Activated CD4-positive, alpha-beta memory T cell treated with anti-CD3 and anti-CD28 coated beads for 36 hours (primary cell): ENCODE measurements around the gene IGSF8. TPM values are rescaled to one million over a fixed set of nuclear protein-coding genes. Genes with fewer than 3 reads are reported as not detected.

Source experiments
- CTCF ChIA-PET: fragments of 350-600 bp; sonication (Branson Sonifier 250); formaldehyde crosslinking; loops from one replicate; lab custom pipeline; 2021; ENCODE audit warnings: antibody characterized with exemption, inconsistent platforms; lab: Charles Lee
- POLR2A ChIA-PET: fragments of 350-600 bp; sonication (Branson Sonifier 250); formaldehyde crosslinking; loops from one replicate; lab custom pipeline; 2021; ENCODE audit warnings: antibody characterized with exemption; lab: Charles Lee
- DNase-seq: peaks from one replicate; pipeline ENCODE4 v3.0.0-alpha.2; 2020
- H3K27ac Mint-ChIP-seq: one replicate; pipeline ENCODE4 v1.8.0; 2021; ENCODE audit warnings: mixed read lengths
- H3K27me3 Mint-ChIP-seq: one replicate; pipeline ENCODE4 v1.8.0; 2021; ENCODE audit warnings: mixed read lengths
- H3K36me3 Mint-ChIP-seq: one replicate; pipeline ENCODE4 v1.8.0; 2021; ENCODE audit warnings: mixed read lengths
- H3K4me1 Mint-ChIP-seq: one replicate; pipeline ENCODE4 v1.8.0; 2021; ENCODE audit warnings: low read depth, mixed read lengths
- H3K4me3 Mint-ChIP-seq: one replicate; pipeline ENCODE4 v1.8.0; 2021; ENCODE audit warnings: mild to moderate bottlenecking, mixed read lengths
- H3K9me3 Mint-ChIP-seq: one replicate; pipeline ENCODE4 v1.8.0; 2021; ENCODE audit warnings: mixed read lengths
- intact Hi-C: fragments of 100-400 bp; cut with micrococcal nuclease; formaldehyde crosslinking; loops from one replicate; pipeline ENCODE4 v1.15.1; 2023
- total RNA-seq, 2 experiments: library from RNA; stranded (reverse); gene quantifications; one replicate each; pipeline ENCODE4 v1.2.3, GENCODE V29; 2021

IGSF8 gene
- 10 to 100 TPM; 31.2 to 34.5 TPM for total RNA-seq

- CTCF ChIA-PET = interaction anchor here (0.7 to 6.7 kb wide), 9 partner anchors 10 to 194 kb away, joined by 3 to 101 read pairs (median 3); partner anchors contain the start of gene KCNJ9
- peak within 1 kb of the TSS; percentile 76 for H3K27ac Mint-ChIP-seq
These were observed at the start of gene IGSF8 for GRCh38 chr1:160097911-160098851. IGSF8 (minus strand) TSS chr1:160098619; CDS start chr1:160098472, 147 bp downstream.

GRCh38 chr1:160148121-160148520 lies 49.7 kb upstream of the IGSF8 start:
- intact Hi-C loops = no loop called here
- POLR2A ChIA-PET = interaction anchor here (0.6 kb wide), 1 partner anchor 1155 kb away, joined by 3 read pairs; no protein-coding TSS in a partner anchor
- Mint-ChIP-seq H3K27ac (no peak overlapping the region), H3K4me1 (no peaks in the 10 kb centered on the region), H3K9me3 (no peaks in the 10 kb centered on the region), H3K27me3 (peaks cover 4% of the 10 kb centered on the region), H3K36me3 (no peaks in the 10 kb centered on the region), H3K4me3 (no peak overlapping the region)
- CTCF ChIA-PET = interaction anchor here (0.7 kb wide), 1 partner anchor 140 kb away, joined by 3 read pairs; no protein-coding TSS in a partner anchor
- no peak for DNase-seq

More at GRCh38 chr1:160097911-160098851, at the start of gene IGSF8:
- POLR2A ChIA-PET = interaction anchor here (0.7 to 1.4 kb wide), 4 partner anchors 108 to 173 kb away, joined by 3 to 4 read pairs (median 3); partner anchors contain the start of genes DCAF8 and TAGLN2
- intact Hi-C loops = loop anchor here (1.0 to 5.0 kb wide), 5 partner anchors 13 to 176 kb away; partner anchors contain the start of genes DCAF8, PEA15 and PIGM
- Mint-ChIP-seq H3K4me1 (peaks cover 37% of the 10 kb centered on the region), H3K4me3 (peak within 1 kb of the TSS; percentile 76), H3K27me3 (no peaks in the 10 kb centered on the region), H3K9me3 (no peaks in the 10 kb centered on the region), H3K36me3 (no peaks in the 10 kb centered on the region)
- peak; percentile 96 for DNase-seq

- H3K27me3 Mint-ChIP-seq = peaks cover 6% of the 10 kb centered on the region
- CTCF ChIA-PET = interaction anchor here (0.7 kb wide), 1 partner anchor 100 kb away, joined by 3 read pairs; no protein-coding TSS in a partner anchor
- H3K36me3 Mint-ChIP-seq = no peaks in the 10 kb centered on the region
- H3K4me3 Mint-ChIP-seq = no peak overlapping the region
- no peak for DNase-seq
- H3K9me3 Mint-ChIP-seq = no peaks in the 10 kb centered on the region
- no peaks in the 10 kb centered on the region for H3K4me1 Mint-ChIP-seq
- H3K27ac Mint-ChIP-seq = no peak overlapping the region
- intact Hi-C loops = no loop called here
- POLR2A ChIA-PET = no interaction called here
These were observed 47.7 kb upstream of the IGSF8 start for GRCh38 chr1:160146107-160146506.

GRCh38 chr1:160144921-160145320 lies 46.5 kb upstream of the IGSF8 start:
- ChIA-PET CTCF (no interaction called here), POLR2A (no interaction called here)
- DNase-seq = no peak
- H3K36me3 Mint-ChIP-seq = no peaks in the 10 kb centered on the region
- intact Hi-C loops = no loop called here
- H3K4me3 Mint-ChIP-seq = no peak overlapping the region
- H3K27ac Mint-ChIP-seq = no peak overlapping the region
- H3K9me3 Mint-ChIP-seq = no peaks in the 10 kb centered on the region
- H3K27me3 Mint-ChIP-seq = peaks cover 9% of the 10 kb centered on the region
- H3K4me1 Mint-ChIP-seq = no peaks in the 10 kb centered on the region

- Mint-ChIP-seq H3K27ac (no peak overlapping the region), H3K27me3 (peaks cover 12% of the 10 kb centered on the region), H3K4me1 (no peaks in the 10 kb centered on the region), H3K36me3 (no peaks in the 10 kb centered on the region), H3K4me3 (no peak overlapping the region), H3K9me3 (no peaks in the 10 kb centered on the region)
- intact Hi-C loops = no loop called here
- no peak for DNase-seq
- ChIA-PET POLR2A (no interaction called here), CTCF (no interaction called here)
These were observed 45.3 kb upstream of the IGSF8 start for GRCh38 chr1:160143695-160144094.

GRCh38 chr1:160139840-160140239 lies 41.4 kb upstream of the IGSF8 start:
- no peak for DNase-seq
- Mint-ChIP-seq H3K4me1 (no peaks in the 10 kb centered on the region), H3K36me3 (no peaks in the 10 kb centered on the region), H3K27ac (no peak overlapping the region), H3K9me3 (no peaks in the 10 kb centered on the region), H3K27me3 (peaks cover 11% of the 10 kb centered on the region), H3K4me3 (no peak overlapping the region)
- intact Hi-C loops = no loop called here
- CTCF ChIA-PET = no interaction called here
- POLR2A ChIA-PET = no interaction called here

GRCh38 chr1:160137216-160137862 lies 38.9 kb upstream of the IGSF8 start:
- Mint-ChIP-seq H3K4me3 (no peak overlapping the region), H3K27me3 (peaks cover 10% of the 10 kb centered on the region), H3K9me3 (no peaks in the 10 kb centered on the region), H3K27ac (no peak overlapping the region), H3K36me3 (no peaks in the 10 kb centered on the region), H3K4me1 (no peaks in the 10 kb centered on the region)
- ChIA-PET CTCF (no interaction called here), POLR2A (no interaction called here)
- no peak for DNase-seq
- intact Hi-C loops = no loop called here

- no peaks in the 10 kb centered on the region for H3K4me1 Mint-ChIP-seq
- intact Hi-C loops = no loop called here
- H3K4me3 Mint-ChIP-seq = no peak overlapping the region
- H3K36me3 Mint-ChIP-seq = no peaks in the 10 kb centered on the region
- H3K27ac Mint-ChIP-seq = no peak overlapping the region
- no peaks in the 10 kb centered on the region for H3K9me3 Mint-ChIP-seq
- peaks cover 10% of the 10 kb centered on the region for H3K27me3 Mint-ChIP-seq
- DNase-seq = no peak
- ChIA-PET POLR2A (no interaction called here), CTCF (no interaction called here)
These were observed 38.4 kb upstream of the IGSF8 start for GRCh38 chr1:160136926-160137200.

GRCh38 chr1:160136121-160136925 lies 37.9 kb upstream of the IGSF8 start:
- H3K27ac Mint-ChIP-seq = no peak overlapping the region
- no peaks in the 10 kb centered on the region for H3K9me3 Mint-ChIP-seq
- no peak overlapping the region for H3K4me3 Mint-ChIP-seq
- peaks cover 10% of the 10 kb centered on the region for H3K27me3 Mint-ChIP-seq
- CTCF ChIA-PET = no interaction called here
- no peak for DNase-seq
- POLR2A ChIA-PET = no interaction called here
- intact Hi-C loops = no loop called here
- H3K36me3 Mint-ChIP-seq = no peaks in the 10 kb centered on the region
- H3K4me1 Mint-ChIP-seq = no peaks in the 10 kb centered on the region

GRCh38 chr1:160134791-160135572 lies 36.6 kb upstream of the IGSF8 start:
- no peaks in the 10 kb centered on the region for H3K9me3 Mint-ChIP-seq
- H3K4me1 Mint-ChIP-seq = no peaks in the 10 kb centered on the region
- H3K36me3 Mint-ChIP-seq = no peaks in the 10 kb centered on the region
- no peak for DNase-seq
- intact Hi-C loops = no loop called here
- no peak overlapping the region for H3K4me3 Mint-ChIP-seq
- H3K27ac Mint-ChIP-seq = no peak overlapping the region
- peaks cover 8% of the 10 kb centered on the region for H3K27me3 Mint-ChIP-seq
- ChIA-PET CTCF (no interaction called here), POLR2A (no interaction called here)

GRCh38 chr1:160133990-160134770 lies 35.8 kb upstream of the IGSF8 start:
- intact Hi-C loops = no loop called here
- Mint-ChIP-seq H3K9me3 (no peaks in the 10 kb centered on the region), H3K36me3 (no peaks in the 10 kb centered on the region), H3K4me3 (no peak overlapping the region), H3K27me3 (peaks cover 4% of the 10 kb centered on the region), H3K27ac (no peak overlapping the region), H3K4me1 (no peaks in the 10 kb centered on the region)
- ChIA-PET POLR2A (no interaction called here), CTCF (no interaction called here)
- no peak for DNase-seq
